HL-60/S4 treated with retinoic acid at 250 ng/mL for 4 days and 3 days (cell line): ENCODE data around the gene IGF2.

ENCODE experiments used
- in situ Hi-C: fragments of 300-500 bp; cut with MboI; formaldehyde crosslinking; loops from 2 replicates; pipeline ENCODE4 v1.7.0; 2022; ENCODE audit warnings: low sequenced_read_pairs

The IGF2 gene

DNA sequence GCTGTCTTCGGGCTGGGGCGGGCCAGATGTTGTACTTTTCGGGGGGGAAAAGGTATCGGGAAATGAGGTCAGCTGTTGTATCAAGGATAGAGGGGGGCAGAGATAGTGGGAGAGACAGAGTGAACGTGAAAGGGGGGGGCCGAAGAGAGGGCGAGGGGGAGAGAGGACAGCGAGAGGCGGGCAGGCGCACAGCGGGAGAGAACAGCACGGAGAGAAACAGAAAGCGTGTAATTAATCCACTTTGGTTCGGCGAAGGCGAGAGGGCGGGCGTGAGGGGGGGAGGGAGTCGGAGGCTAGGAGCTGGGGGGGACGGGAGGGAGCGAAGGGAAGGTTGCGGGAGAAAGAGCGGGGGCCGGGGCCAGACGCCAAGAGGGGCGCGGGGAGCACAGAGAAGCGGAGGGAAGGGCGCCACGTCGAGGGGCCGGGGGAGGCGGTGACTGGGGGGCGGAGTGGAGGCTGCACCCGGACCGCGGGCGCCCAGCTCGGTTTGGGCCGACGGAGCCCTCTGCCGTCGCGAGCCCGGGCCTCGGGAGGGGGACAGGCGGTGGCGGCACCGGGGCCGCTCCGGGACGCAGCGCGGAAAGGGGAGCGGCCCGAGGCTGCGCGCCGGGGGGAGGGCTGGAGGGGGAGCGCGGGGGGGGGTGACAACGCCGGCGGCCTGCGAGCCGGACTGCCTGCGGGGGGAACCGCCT is 612 bp downstream of the IGF2 start:
- in situ Hi-C loops: no loop called here

- in situ Hi-C loops: no loop called here
Observed at GRCh38 chr11:2138068-2138430, 1.1 kb downstream of the IGF2 start.

- in situ Hi-C loops: no loop called here
Observed at GRCh38 chr11:2137202-2138067, 1.8 kb downstream of the IGF2 start.

- in situ Hi-C loops: no loop called here
Observed at GRCh38 chr11:2136952-2137201, 2.3 kb downstream of the IGF2 start.

DNA sequence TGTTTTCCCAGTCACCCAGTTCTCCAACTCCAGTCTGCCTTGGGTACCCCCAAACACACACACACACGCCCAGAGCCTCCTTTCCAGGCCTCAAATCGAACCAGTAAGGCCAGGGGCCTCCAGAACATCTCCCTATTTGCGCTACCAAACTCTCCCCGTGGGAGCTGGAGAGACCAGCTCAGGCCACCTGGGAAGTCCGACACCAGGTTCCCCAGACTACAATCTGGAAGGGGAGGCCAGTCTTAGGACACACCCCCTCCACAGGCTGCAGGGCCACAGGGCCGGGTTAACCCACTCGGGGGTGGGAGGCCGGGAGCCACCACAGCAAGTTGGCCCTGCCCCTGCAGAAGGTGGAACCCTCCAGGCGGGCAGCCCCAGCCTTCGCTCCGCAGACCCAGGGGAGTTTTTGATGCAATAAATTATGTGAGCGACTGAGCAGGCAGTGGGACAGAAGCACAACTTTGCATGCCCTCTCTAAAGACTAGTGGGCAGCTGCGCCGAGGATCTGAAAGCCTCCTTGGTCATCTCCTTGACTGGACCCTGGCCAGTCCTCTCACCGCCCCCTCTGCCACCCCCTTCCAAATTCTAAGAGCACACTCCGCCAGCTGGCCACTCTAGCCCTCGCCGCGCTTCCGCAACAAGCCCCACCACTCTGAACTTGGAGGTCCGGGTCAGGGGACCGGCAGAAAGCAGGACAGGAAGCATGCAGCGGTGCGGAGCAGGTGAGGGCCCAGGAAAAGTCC is 2.8 kb downstream of the IGF2 start:
- in situ Hi-C loops: no loop called here

DNA sequence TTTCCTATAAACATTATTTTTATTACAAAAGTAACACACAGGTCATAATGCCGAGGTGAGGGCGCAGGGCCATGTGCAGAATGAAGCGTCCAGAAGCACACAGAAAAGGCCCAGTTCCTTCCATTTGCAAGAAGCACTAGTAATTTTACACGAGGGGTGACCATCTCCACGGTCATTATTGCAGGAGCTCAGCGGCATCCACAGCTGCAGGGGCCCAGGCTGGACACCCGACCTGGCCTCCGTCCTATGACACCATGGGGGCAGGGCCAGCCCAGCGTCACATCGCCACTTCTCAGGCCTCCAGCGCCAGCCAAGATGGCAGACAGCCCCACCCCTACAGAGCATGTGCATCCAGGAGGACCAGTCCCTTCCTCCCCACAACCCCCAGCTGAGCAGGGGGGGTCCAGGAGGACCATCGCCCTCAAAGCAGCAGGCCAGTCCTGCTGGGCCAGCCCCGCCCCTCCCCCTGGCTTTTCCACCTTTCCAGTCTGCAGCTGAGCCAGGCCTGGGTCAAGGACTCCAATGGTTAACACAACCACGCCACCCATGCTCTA is 3.5 kb downstream of the IGF2 start:
- in situ Hi-C loops: no loop called here

DNA sequence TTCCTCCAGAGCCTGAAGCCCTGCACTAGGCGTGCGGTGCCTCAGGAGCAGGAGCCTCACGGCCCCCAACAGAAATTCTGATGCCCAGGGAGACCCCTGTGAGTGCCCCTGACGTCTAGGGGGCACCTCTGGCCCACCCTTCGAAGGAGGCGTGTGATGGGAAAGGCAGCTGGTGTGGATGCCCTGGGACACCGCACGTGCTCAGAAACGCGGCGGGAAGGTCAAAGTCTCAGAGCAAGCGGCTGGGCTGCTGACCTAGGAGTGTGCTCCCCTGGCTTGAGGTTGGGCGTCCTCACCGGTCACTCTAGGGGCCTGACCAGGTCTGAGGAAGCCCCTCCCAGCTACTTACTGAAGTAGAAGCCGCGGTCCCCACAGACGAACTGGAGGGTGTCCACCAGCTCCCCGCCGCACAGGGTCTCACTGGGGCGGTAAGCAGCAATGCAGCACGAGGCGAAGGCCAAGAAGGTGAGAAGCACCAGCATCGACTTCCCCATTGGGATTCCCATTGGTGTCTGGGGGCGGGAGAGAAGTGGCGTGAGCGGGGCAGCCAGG is 4.1 kb downstream of the IGF2 start:
- in situ Hi-C loops: no loop called here

DNA sequence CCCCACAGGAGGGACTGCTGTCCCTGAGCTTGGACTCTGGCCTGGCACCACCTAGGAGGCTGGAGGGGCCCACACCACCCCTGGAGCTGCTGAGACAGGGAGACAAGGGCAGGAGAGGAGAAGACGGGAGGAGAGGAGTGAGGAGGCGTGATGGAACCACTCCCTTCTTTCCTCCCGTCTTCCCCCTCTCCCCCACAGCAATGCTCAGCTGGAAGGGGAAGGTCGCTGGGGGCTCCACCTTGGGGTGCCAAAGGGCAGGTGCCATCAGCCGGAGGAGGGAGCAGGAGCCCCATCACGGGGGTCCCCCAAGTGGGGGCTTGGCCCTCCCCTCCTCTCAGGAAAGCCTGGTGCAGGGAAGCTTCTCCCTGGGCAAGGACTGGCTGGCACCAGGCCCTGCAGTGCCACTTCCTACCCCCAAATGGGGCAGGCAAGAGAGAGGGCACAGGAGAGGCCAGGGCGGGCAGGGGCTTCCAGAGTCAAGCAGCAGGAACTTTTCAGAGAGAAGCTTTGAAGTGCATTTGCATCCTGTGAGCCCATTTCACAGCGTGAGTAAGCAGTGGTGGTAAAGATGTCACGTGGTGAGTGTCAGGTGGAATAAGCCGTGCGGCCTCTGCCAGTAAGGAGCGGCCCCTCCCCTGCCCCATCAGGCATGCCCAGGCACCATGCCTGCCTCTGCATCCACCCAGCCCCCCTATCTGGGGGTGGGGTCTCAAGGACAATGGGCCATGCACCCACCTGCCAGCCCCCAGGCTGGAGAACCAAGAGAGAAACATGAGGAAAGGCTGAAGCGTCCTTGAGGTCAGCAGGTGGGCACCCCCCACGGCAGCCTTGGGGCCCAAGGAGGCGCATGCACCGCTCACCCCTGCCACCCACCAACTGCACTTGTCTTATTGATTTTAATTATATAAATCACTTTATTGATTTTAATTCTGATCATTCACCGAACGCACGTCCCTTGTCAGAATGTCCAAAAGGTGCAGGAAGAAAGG is 4.9 kb downstream of the IGF2 start:
- in situ Hi-C loops: no loop called here

GRCh38 chr11:2133241-2134021 is 5.8 kb downstream of the IGF2 start:
- in situ Hi-C loops: no loop called here

DNA sequence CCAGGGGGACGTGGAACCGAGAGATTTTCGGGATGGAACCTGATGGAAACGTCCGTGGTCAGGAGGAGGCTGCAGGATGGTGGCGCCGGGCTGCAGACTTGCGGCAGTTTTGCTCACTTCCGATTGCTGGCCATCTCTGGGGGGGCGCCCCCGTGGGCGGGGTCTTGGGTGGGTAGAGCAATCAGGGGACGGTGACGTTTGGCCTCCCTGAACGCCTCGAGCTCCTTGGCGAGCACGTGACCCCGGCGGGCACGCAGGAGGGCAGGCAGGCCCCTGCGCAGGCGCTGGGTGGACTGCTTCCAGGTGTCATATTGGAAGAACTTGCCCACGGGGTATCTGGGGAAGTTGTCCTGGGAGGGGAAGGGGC is 6.3 kb downstream of the IGF2 start:
- in situ Hi-C loops: no loop called here

GRCh38 chr11:2132246-2132645 is 6.9 kb downstream of the IGF2 start:
- in situ Hi-C loops: no loop called here

- in situ Hi-C loops: no loop called here
Observed at GRCh38 chr11:2131371-2132236, 7.6 kb downstream of the IGF2 start.

GRCh38 chr11:2130881-2131352 is 8.3 kb downstream of the IGF2 start:
- in situ Hi-C loops: no loop called here

GRCh38 chr11:2129699-2130366 is 9.4 kb downstream of the IGF2 start:
- in situ Hi-C loops: no loop called here

GRCh38 chr11:2129308-2129698 is 9.9 kb downstream of the IGF2 start:
- in situ Hi-C loops: no loop called here

DNA sequence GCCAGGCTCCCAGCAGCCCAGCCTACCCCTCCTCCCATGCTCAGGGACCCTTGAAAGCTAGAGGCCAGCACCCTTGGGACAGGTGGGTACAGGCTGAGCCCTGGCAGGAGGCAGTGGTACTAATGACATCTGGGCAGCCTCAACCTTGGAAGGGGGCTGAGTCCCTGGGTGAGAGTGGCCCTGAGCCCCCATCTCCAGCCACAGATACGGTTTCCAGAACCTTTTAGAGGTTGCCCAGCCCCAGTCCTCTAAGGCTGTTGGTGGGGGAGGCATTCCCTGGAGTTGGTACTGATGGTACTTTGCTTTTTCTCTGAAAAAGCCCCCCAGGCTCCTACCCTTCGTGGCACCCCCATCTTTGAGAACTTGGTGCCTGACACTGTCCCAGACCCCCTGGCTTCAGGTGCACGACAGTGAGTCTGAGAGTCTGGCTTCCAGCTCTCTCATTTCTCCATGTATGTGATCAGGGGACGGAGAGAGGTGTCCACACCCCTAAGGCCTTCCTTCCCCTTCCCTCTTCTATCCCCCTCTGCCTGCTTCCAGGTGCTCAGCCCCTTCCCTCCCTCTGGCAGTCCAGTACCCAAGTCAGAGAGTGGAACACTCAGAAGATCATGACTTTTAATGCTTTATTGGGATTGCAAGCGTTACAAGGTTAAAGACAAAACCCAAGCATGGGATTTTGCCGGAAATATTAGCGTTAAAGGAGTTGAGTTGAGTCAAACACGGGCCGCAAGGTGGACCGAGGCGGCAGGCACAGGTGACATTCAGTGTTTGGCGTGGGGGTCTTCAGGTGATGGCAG is 10.5 kb downstream of the IGF2 start:
- in situ Hi-C loops: no loop called here

DNA sequence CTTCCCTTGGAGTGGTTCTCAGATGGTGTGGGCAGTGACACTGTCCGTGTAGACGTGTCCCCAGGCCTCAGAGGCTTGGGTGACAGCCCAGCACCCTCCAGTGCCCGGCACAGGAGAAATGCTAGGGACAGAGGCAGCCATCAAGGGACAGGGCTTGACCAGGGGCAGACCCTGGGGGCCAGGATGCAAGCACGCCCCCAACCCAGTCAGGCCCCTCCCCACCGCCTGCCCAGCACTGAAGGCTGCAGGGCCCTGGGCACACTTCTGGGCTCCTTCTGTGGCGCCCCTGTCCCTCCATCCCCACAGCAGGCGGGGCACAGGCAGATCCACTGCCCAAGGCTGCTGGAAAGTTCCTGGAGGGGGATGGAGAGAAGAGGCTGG is 11.1 kb downstream of the IGF2 start:
- in situ Hi-C loops: no loop called here
